ENCODE data around the gene KDSR. TPM values are rescaled to one million over a fixed set of nuclear protein-coding genes. Genes with fewer than 3 reads are reported as not detected.

Gene KDSR
- total and polyA plus RNA-seq, 7 donors, result 10.4 to 33.0 (median 21.6) TPM

GRCh38 chr18:63331105-63331504, 35.9 kb downstream of the KDSR start:
- WGBS, 3 donors, result 81 to 88% (median 85%) methylated on average over 4 of the region's 4 CpGs
- peaks cover 9 to 59% of the 10 kb centered on the region in 2 donors for H3K36me3 ChIP-seq (ENCODE audit: insufficient read depth in 1 of 2, low read depth in 1 of 2)
- no peak overlapping the region for H3K4me3 ChIP-seq
- no peak for TF ChIP-seq CTCF (IDR thresholded peaks at IDR 0.05)
- ATAC-seq (no peak), DNase-seq (no peak)
- H3K4me1 ChIP-seq, result no peaks in the 10 kb centered on the region
- intact Hi-C loops (cut with DNase I), result no loop called here
- H3K9me3 ChIP-seq, result no peaks in the 10 kb centered on the region
- H3K27me3 ChIP-seq (ENCODE audit: insufficient read depth in 3 of 3, low read length in 2 of 3), result no peaks in the 10 kb centered on the region
- no peak overlapping the region for H3K27ac ChIP-seq

GRCh38 chr18:63329431-63330145, 37.4 kb downstream of the KDSR start:
- Histone ChIP-seq H3K4me1 (no peaks in the 10 kb centered on the region), H3K4me3 (no peak overlapping the region), H3K27ac (no peak overlapping the region), H3K9me3 (no peaks in the 10 kb centered on the region), H3K36me3 (ENCODE audit: insufficient read depth in 1 of 2, low read depth in 1 of 2) (peaks cover 6 to 44% of the 10 kb centered on the region in 2 donors), H3K27me3 (ENCODE audit: insufficient read depth in 3 of 3, low read length in 2 of 3) (no peaks in the 10 kb centered on the region)
- no peak for TF ChIP-seq CTCF (IDR thresholded peaks at IDR 0.05)
- DNase-seq, result no peak
- intact Hi-C loops (cut with DNase I), result no loop called here
- WGBS, 3 donors, result 42 to 57% (median 44%) methylated on average over 7 of the region's 7 CpGs
- no peak for ATAC-seq

- intact Hi-C loops (cut with DNase I), result no loop called here
- Histone ChIP-seq H3K9me3 (no peaks in the 10 kb centered on the region), H3K4me3 (no peak overlapping the region), H3K27me3 (ENCODE audit: insufficient read depth in 3 of 3, low read length in 2 of 3) (no peaks in the 10 kb centered on the region), H3K36me3 (ENCODE audit: insufficient read depth in 1 of 2, low read depth in 1 of 2) (peaks cover 0 to 10% of the 10 kb centered on the region in 2 donors), H3K4me1 (peaks cover 7% of the 10 kb centered on the region), H3K27ac (no peak overlapping the region)
- ATAC-seq, result no peak
- DNase-seq, result no peak
- 82 to 91% (median 82%) methylated on average over 5 of the region's 5 CpGs for WGBS, 3 donors
- no peak for TF ChIP-seq CTCF (IDR thresholded peaks at IDR 0.05)
Measured at GRCh38 chr18:63326011-63326410, 41.0 kb downstream of the KDSR start.

- WGBS, 3 donors, result 87 to 91% (median 91%) methylated on average over 11 of the region's 11 CpGs
- no peak for TF ChIP-seq CTCF (IDR thresholded peaks at IDR 0.05)
- no peak for ATAC-seq
- intact Hi-C loops (cut with DNase I), result no loop called here
- no peak overlapping the region for H3K27ac ChIP-seq
- H3K4me3 ChIP-seq, result no peak overlapping the region
- peaks cover 10% of the 10 kb centered on the region for H3K4me1 ChIP-seq
- no peak for DNase-seq
- H3K27me3 ChIP-seq (ENCODE audit: insufficient read depth in 3 of 3, low read length in 2 of 3), result no peaks in the 10 kb centered on the region
- no peaks in the 10 kb centered on the region for H3K9me3 ChIP-seq
- H3K36me3 ChIP-seq (ENCODE audit: insufficient read depth in 1 of 2, low read depth in 1 of 2), result peaks cover 0 to 2% of the 10 kb centered on the region in 2 donors
Measured at GRCh38 chr18:63325086-63325686, 41.8 kb downstream of the KDSR start.
